Posterior cingulate gyrus (tissue), 11 donors: ENCODE measurements around the gene IQCN.

Experiments used
- DNase-seq, 10 donors: peaks; one replicate each; pipeline versions ENCODE4 v3.0.0 to v3.0.0-alpha.2; 2020 to 2021; ENCODE audit warnings: mixed read lengths in 3 of 10
- intact Hi-C: fragments of 100-400 bp; cut with DNase I; formaldehyde crosslinking; loops from one replicate; pipeline ENCODE4 v1.15.1; 2023

Gene IQCN

DNA sequence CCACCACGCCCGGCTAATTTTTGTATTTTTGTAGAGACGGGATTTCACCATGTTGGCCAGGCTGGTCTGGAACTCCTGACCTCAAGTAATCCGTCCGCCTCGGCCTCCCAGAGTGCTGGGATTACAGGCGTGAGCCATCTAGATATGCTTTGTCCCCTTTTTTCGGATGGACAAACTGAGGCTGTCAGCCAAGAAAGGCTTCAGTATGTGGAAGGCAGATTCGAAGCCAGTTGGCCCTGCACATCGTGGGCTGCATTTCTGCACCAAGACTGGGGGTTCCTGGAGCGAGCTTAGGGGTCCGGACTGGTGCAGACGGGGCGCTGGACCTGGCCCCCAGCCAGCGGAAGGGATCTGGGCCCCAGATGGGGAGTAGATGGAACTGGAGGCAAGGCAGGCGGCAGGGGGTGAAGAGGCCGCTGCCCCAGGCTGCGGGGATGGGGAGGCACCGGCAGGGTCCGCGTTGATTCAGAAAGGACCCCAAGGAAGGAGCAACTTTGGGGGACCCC is 16.8 kb upstream of the IQCN start:
- no peak for DNase-seq
- intact Hi-C loops = no loop called here

DNA sequence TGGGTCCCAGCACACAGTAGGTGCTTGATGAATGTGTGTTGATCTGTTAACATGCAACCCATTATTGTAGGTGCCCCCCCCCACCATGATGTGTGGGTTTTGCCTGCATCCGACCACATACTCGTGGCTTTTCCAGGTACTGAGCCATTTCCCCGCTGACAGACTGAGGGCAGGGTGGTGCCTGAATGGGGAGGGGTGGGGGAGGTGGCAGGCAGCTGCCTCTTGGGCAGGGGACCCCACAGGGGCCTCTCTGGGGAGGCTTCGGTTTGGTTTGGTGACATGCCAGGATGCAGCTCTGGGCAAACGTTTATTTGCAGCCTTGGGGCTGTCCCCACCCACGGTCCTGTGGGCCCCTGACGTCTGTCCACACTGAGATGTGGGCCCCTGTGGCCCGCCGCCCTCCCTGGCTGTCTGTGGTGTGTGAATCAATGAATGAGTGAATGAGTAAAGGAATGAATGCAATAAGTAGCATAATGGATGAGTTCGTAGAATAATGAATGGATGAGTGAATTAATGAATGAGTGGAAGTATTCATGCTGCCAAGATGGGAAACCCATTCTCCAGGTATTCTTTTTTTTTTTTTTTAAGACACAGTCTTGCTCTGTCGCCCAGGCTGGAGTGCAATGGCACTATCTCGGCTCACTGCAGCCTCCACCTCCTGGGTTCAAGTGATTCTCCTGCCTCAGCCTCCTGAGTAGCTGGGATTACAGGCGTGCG is 16.2 kb upstream of the IQCN start:
- no peak for DNase-seq
- intact Hi-C loops = no loop called here

DNA sequence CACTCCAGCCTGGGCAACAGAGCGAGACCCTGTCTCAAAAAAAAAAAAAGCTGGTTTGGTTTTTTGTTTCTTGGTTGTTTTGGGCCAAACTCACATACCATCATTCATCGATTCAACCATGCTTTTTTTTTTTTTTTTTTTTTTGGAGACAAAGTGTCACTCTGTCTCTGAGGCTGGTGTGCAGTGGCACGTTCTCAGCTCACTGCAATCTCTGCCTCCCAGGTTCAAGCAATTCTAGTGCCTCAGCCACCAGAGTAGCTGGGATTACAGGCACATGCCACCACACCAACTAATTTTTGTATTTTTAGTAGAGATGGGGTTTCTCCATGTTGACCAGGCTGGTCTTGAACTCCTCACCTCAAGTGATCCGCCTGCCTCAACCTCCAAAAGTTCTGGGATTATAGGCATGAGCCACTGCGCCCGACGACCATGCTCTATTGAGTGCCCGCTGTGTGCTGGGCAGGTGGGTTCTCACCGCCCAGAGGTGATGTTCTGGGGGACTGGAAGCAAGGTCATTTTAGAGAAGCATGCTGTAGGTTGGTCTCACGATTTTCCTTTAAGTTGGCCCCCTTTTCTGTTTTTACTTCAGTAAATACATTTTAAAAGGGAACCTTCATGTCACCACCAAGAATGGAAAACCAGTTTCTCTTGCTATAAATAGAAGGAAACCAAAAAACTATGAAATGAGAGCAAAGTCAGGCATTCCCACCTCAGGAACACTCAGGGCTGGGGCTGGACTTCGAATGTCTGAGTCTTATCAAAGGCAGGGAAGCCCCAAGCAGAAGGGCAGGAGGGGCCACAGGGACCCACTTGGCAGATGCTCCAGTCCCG is 15.4 kb upstream of the IQCN start:
- no peak for DNase-seq
- intact Hi-C loops = no loop called here

DNA sequence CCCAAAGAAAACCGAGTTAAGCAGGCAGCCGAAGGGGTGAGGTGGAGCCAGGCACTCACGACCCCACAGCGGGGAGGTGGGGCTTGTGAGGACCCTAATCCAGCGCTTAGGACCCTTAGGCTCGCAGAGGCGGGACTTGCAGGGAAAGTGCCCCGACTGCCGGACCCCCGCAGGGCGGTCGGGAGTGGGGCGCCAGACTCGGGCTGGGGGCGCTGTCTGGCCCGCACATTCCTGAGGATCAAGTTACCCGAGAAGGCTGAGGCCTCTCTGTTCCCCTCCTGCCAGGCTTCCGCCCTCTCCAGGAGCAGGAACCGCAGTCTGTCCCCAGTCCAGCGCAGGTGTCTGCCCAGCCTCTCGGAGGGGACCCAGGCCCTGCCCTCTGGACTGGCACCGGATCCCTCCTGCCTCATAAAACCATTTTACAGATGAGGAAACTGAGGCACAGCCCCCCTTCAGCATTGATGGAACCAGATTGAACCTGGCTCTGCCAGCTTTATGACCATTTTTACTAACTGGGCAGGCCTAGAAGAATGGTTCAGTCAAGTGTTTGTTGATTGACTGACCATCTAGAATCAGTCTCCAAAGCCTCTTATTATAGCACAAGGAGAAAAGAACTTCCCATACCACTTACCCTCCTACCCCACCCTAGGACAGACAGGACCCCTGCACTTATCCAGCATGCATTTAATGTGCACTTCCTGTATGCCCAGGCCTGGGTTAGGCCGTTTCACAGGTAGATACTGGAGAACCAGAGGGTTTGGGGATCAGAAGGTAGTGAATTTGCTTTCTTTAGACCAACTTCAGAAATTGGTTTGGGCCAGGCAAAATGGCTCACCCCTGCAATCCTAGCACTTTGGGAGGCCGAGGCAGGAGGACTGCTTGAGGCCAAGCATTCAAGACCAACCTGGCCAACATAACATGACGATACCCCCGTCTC is 13.9 kb upstream of the IQCN start:
- intact Hi-C loops = no loop called here
- peak in 1 of 10 donors; percentile 82 for DNase-seq

DNA sequence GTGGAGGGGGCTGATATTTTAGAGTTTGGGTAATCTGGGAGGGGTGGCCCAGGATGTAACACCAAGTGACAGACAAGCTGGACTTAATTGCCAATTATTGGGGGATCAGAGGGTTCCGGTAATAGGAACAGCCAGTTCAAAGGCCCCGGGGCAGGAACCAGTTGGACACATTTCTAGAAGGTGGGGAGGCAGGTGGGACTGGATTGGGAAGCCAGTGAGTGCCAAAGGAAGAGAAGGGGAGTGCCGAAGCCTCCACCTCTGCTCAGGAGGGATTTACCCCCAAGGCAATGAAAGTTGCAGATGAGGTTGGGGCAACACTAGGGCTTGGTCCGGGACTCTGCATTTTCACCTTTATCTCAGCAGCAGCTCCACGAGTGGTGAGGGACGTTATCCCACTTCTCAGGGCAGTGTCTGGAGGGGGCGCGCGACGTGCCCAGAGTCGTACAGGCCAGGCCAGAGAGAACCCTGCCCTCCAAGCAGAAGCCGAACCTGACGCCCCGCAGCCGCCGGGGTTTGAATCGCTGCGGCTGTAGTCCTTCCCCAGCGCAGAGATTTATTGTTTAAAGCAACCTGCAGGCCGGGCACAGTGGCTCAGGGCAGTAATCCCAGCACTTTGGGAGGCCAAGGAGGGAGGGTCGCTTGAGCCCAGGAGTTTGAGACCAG is 12.9 kb upstream of the IQCN start:
- DNase-seq = no peak
- intact Hi-C loops = no loop called here

DNA sequence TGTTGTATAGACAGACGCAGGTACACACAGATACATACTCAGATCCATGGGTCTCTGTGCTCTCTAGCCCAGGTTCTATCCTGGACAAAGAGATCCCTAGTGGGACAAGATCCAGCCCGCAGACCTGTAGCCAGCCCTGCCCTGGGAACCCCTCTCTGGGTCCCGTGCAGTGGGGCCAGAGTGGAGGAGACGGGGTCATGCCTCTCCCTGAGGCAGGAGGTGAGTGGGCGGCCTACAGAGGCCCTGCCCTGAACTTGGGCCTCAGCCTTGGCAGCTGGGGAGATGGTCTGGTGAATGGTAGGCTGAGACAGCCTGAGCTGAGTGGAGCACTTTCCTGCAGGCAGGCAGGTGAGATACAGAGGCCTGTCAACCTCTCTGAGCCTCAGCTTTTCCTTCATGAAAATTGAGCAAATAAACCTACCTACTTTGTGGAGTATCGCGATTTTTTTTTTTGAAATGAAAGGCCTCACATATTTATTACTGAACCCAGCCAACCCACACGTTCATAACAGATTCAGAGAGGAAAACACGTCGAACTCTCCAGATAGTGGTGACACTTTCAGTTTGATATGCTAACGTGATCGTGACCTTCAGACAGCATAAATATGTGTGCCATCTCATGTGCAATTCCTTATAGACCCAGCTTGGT is 10.6 kb upstream of the IQCN start:
- intact Hi-C loops = no loop called here
- DNase-seq = no peak

DNA sequence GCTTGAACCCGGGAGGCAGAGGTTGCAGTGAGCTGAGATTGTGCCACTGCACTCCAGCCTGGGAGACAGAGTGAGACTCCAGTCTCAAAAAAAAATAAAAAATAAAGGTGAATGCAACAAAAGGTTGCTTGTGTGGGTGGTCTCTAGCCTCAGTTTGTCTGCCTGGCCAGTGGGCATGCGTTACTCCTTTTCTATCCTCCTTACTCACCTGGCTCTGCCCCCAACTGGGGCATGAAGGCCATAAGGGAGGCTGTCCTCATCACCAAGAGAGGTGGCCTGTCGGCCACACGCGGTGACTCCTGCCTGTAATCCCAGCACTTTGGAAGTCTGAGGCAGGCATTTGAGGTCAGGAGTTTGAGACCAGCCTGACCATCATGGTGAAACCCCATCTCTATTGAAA is 9.1 kb upstream of the IQCN start:
- intact Hi-C loops = no loop called here
- DNase-seq = no peak

DNA sequence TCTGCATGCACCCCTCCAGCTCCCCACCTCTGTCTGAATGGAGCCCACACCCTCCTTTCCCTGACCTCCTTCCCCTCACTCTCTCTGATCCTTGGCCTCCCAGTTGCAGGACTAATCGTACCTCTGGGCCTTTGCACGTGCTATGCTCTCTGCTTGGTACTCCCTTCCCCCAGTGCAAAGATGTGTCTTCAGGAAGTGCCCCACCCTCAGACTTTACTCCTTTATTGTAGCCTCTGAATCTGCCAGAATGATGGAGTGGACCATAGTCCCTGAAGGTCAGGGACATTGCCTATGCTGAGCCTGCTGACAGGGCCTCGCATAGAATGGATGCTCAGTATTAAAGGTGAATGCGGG is 8.5 kb upstream of the IQCN start:
- no peak for DNase-seq
- intact Hi-C loops = no loop called here

DNA sequence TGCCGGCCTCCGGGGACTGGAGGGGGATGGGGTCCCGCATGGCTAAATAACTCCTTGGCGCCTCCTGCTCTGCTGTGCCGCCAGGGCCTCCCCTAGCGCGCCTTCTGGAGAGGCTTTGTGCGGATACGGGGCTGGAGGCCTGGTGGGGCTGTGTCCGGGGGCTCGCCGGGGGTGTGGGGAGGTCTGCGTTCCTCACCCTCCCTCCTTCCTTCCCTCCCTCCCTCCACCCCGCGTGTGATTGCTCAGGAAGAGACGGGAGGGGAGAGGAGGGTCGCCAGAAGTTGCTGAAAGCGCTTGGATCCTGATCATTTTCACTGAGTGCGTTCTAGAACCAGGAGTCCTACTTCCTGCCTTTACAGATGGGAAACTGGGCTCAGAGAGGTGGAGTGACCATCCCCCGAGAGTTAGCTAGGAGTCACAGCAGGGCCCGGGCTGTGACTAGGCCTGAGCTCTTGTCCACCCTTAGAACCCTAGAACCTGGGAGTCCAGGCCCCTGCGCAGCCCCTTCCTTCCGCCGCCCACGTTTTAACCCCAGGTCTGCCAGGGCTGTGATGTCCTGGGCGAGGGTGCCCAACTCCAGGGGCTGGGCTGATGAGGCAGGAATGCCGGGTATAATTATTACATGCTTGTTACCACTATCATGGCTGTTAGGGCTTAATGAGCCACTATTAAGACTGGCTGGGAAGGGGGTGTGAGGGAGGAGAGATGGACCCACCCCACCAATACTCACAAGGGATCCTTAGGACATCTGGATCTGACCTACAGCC is 8.0 kb upstream of the IQCN start:
- DNase-seq = peak in 2 of 10 donors; percentile 33 to 86
- intact Hi-C loops = no loop called here

DNA sequence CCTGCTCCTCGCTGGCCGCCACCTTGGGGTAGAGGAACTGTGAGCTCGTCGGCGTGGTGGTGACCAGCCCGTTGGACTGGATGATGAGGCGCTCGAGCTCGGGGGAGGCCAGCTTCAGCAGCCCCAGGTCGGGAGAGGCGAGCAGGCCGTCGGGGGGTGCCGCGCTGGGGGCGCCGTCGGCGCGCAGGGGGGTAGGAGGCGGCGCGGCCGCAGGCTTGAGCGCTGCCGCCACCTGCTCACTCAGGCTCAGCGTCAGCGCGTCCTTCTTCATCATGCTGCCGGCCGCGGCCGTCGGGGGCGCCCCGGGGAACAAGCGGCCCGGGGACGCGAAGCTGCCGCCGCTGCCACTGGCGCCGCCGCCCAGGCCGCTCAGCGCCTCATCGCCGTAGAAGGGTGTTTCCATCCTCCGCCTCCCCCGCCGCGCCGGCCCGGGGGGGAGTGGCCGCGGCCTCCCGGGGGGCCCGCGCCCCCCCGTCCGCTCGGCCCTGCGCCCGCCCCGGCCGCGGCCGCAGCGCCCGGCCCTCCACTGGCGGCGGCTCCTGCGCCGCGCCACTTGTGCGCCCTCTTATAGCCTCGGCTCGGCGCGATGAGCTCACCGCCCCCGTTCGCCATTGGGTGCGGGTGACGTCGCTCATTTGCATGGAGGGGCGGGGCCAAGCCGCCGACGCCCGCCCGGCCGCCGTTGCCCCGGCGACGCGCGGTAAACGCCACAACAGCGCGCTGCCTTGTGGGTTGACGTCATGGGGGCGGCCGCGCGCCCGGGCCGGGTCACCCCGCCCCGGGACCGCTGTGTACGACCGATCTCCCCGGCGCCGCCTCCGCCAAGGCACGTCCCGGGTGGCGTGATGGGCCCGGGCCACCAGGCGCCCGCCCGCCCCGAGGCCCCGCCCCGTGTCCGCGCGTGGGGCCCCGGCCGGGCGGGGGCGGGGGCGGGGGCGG is 7.1 kb upstream of the IQCN start, which contains the start of gene JUND:
Gene JUND (minus strand): TSS at position 541 of the 939 bp plus-strand sequence. CDS start 138 bp downstream, at position 403.
- peak; percentile 92 to 100 (median 96) for DNase-seq
- intact Hi-C loops = loop anchor here (2.0 kb wide), 2 partner anchors 41 to 77 kb away; partner anchors contain the start of genes LSM4 and RAB3A

DNA sequence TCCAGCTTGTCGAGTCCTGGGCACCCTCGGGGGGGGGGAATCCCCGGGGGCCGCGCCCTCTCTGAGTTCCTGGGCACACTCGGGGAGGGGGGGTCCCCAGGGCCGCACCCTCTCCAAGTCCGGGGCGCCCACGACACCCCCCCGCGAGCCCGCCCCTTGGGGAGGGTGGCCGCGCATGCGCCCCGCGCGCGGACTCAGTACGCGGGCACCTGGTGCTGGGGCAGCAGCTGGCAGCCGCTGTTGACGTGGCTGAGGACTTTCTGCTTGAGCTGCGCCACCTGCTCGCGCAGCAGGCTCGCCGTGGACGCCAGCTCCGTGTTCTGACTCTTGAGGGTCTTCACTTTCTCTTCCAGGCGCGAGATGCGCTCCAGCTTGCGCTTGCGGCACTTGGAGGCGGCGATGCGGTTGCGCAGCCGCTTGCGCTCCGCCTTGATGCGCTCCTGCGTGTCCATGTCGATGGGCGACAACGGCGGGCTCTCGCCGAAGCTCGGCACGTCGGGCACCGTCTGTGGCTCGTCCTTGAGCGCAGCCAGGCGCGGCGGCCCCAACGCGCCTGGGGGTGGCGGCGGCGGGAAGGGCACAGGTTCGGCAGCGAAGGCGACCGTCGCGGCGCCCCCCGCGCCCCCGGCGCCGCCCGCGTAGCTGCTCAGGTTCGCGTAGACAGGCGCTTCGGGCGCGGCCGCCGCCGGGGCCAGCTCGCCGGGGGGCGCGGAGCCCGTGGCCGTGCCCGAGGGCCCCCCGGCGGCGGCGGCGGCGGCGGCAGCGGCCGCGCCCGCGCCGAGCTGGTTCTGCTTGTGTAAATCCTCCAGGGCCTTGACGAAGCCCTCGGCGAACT is 6.2 kb upstream of the IQCN start:
- intact Hi-C loops = loop anchor here (2.0 kb wide), 2 partner anchors 42 to 76 kb away; partner anchors contain the start of genes LSM4 and RAB3A
- peak in 9 of 10 donors; percentile 56 to 97 (median 76) for DNase-seq

DNA sequence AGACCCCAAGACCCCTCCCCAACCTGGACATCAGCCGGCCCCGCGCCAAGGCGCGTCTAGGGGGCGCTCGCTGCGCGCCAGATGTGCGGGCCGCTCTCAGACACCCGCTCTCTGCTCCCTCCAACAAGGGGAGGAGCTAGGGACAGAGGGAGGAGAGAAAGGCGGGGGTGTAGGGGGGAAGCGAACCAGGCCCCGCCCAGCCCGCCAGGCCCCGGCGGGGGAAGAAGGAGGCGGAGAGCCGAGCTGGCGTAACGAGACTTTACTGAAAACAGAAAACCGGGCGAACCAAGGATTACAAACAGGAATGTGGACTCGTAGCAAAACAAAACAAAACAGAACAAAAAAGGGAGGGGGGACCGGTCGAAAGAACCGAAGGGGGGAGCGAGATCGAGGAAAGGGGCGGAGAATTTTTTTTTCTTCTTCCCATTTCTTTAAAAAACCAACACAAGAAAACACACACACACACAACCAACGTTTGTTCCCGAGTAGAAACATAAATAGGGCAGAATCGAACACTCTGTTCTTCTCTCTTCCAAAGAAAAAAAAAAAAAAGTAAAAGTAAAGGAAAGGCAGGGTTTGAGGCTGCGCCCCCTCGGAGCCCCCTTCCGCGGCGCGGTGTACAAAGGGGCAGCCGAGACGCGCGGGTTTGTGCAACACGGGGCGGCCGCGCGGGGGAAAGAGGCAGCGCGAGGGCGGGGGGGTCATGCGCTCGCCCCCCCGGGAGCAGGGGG is 5.4 kb upstream of the IQCN start:
- DNase-seq = peak; percentile 82 to 99 (median 92)
- intact Hi-C loops = loop anchor here (1.0 to 10.0 kb wide), 4 partner anchors 43 to 135 kb away; partner anchors contain the start of genes LSM4, RAB3A and SSBP4

DNA sequence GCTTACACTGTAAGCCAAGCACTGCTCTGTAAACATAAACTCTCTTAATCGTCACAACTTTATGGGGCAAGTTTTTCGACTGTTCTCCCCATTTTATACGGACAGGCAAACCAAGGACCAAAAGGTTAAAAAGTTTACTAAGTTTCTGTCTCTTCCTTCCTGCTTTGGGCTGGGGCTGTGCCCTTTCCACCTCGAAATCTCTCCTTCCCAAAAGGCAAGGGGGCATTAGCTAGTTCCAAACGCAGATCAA is 4.9 kb upstream of the IQCN start:
- intact Hi-C loops = loop anchor here (1.0 to 10.0 kb wide), 2 partner anchors 49 to 136 kb away; partner anchors contain the start of gene SSBP4
- no peak for DNase-seq

DNA sequence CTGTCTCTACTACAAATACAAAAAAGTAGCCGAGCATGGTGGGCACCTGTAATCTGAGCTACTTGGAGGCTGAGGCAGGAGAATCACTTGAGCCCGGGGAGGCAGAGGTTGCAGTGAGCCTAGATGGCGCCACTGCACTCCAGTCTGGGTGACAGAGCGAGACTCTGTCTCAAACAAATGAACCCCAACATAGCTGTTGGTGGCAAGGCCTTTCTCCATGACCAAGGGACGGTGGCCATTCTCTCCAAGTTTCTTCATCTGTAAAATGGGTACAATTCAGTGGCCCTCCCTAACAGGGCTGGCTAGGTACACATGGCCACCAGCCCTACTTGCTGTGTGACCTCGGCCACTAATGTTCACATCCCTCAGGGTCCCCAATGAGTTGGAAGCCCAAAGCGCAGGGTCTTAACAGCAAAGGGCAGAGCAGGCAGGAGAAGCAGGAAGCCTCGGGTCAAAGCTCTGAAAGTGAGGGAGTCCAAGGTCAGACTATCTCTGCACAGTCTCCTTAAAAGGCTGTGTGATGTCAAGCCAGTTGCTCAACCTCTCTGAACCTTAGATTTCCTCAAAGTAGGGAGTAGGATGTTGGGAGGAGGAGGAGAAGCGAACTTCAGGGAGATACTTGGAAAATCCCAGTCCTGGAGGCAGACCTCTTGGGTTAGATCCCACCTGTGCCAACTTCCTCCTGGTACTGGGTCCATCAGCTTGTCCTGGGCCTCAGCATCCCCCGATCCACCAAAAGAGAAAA is 4.4 kb upstream of the IQCN start:
- DNase-seq = no peak
- intact Hi-C loops = loop anchor here (1.0 to 10.0 kb wide), 2 partner anchors 50 to 136 kb away; partner anchors contain the start of gene SSBP4

DNA sequence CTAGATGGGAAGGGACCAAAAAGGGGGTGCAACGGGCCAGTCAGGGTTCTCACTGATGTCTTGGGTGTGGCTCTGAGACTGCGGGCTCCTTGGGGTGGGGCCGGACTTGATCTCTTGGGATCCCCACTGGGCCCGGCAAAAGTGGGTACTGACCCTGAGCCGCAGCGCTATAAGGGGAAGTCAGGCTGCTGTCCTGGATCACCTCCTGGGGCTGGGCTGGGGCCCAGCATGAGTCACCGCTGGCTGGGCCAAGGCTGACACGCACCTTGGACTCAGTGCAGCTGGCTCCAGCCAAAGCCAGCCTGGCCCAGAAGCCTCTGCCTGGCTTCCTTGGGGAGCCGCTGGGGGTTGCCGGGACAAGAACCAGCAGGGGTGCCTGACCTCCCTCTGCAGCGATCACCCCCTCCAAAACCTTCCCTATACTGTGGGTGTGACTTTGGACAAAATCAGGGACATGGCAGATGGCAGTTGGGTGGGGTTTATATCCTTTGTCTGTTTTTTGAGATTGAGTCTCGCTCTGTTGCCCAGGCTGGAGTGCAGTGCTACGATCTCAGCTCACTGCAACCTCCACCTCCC is 617 bp upstream of the IQCN start:
- DNase-seq = peak; percentile 38 to 95 (median 70)
- intact Hi-C loops = loop anchor here (10.0 kb wide), 1 partner anchor 140 kb away; the partner anchor contains the start of gene SSBP4
